Activated CD4-positive, alpha-beta T cell treated with anti-CD3 and anti-CD28 coated beads, Interleukin-2, amount 50 U/mL, for 16 hours (primary cell): ENCODE results near the gene JAM2.
A peak's percentile ranks its signal among the peaks of the same experiment; 100 is the strongest.
"Not testable (repeated sequence)": the region's sequence is repeated elsewhere in the genome, so short reads cannot be mapped to it uniquely, and the experiment has no call there.

Source experiments
- DNase-seq: peaks from one replicate; pipeline ENCODE4 v3.0.0-alpha.2; 2020

The JAM2 gene

GRCh38 chr21:25646474-25646873 lies 7.4 kb downstream of the JAM2 start:
- DNase-seq = no peak

GRCh38 chr21:25647647-25648046 lies 8.6 kb downstream of the JAM2 start:
- no peak for DNase-seq

DNA sequence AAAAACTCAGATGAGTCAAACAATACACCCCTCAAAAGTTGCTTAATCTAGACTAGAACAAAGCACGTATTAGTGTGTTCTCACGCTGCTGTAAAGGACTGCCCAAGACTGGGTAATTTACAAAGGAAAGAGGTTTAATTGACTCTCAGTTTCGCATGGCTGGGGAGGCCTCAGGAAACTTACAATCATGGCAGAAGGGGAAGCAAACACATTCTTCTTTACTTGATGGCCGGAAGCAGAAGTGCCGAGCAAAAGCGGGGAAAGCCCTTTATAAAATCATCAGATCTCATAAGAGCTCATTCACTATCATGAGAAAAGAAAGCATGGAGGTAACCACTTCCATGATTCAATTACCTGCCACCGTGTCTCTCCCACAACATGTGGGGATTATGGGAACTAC lies 10.1 kb downstream of the JAM2 start:
- no peak for DNase-seq

GRCh38 chr21:25656412-25656811 lies 17.4 kb downstream of the JAM2 start:
- DNase-seq = no peak

GRCh38 chr21:25657140-25657539 lies 18.1 kb downstream of the JAM2 start:
- no peak for DNase-seq

- no peak for DNase-seq
Measured at GRCh38 chr21:25658427-25659035, 19.5 kb downstream of the JAM2 start.

DNA sequence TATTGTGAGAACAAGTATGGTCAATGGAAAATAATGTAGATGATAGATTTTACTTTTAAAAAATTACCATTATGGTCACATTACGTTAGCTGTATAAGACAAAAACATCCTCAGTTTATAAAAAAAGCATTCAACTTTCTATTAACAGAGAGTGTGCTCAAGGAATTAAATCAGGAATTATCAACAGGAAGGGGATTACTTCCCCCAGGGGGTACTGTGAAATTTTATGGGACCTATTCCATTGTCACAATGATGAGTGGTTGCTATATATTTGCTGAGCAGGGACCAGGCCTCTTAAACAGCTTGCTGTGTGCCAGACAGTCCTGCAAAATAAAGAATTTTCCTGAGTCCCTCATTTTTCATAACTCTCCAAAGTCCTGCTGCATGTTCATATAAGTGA lies 21.2 kb downstream of the JAM2 start:
- no peak for DNase-seq

- DNase-seq = no peak
Measured at GRCh38 chr21:25664491-25664931, 25.5 kb downstream of the JAM2 start.

- no peak for DNase-seq
Measured at GRCh38 chr21:25670726-25671125, 31.7 kb downstream of the JAM2 start.

- DNase-seq = no peak
Measured at GRCh38 chr21:25676451-25676850, 37.4 kb downstream of the JAM2 start.

DNA sequence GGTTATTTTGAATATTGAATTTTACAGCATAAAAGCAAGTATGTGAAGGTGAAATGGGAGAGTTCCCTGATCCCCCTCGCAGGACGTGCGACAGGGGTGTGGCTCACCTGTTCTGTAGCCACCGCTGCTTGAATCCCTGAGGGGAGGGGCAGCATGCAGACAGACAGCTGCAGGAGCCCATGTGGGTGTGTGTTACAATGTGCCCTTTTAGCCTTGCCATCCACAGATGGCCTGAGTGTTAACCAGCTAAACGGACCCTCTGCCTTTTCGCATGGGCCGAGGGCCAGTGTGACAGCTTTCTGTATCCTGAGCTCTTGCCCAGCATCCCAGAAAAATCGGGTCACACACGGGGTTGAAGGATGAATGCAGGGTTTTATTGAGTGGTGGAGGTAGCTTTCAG lies 43.3 kb downstream of the JAM2 start:
- DNase-seq = no peak

GRCh38 chr21:25687787-25688186 lies 48.7 kb downstream of the JAM2 start:
- DNase-seq = no peak

DNA sequence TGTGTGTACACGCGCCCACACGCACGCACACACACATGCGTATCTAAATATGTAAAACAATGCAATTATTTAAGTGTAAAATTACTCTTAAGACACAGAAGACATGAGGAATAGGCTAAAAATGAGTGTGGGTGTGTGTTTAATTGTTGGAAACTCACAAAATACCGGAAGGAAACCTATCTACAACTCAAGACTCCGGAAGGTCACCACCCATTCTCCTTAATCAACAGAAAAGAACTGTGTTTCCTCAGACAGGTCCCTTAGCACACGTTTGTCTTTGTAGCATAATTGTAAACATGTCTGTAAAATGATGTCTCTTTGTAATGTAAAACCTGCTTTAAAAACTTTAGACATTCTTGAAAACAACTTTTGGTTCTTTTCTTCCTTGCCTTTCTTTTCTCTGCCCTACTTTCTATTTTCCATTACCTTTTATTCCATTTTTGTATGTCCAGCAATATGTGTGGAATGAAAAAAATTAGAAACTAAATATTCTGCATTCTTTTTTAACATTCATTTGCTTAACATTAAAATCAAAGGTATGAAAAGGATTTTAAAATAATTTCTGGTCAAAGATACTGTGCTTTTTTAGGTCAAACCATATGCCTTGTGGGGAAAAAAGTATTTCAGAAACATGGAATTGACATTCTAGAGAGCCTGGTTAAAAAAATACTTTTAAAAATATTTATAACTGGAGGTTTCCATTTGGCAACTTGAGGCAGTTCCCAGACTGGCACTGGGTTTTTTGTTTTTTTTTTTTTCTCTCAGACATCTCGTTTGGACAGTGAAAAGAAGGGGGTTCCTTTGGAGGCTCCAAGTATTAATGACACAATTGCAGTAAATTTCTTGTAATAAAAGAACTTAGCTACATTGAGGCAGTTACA lies 49.5 kb downstream of the JAM2 start:
- no peak for DNase-seq

GRCh38 chr21:25689226-25689625 lies 50.2 kb downstream of the JAM2 start:
- DNase-seq = no peak

- DNase-seq = no peak
Measured at GRCh38 chr21:25691976-25692375, 52.9 kb downstream of the JAM2 start.

GRCh38 chr21:25695461-25695860 lies 56.4 kb downstream of the JAM2 start:
- DNase-seq = not testable (repeated sequence)

GRCh38 chr21:25700741-25701140 lies 61.7 kb downstream of the JAM2 start:
- DNase-seq = no peak

DNA sequence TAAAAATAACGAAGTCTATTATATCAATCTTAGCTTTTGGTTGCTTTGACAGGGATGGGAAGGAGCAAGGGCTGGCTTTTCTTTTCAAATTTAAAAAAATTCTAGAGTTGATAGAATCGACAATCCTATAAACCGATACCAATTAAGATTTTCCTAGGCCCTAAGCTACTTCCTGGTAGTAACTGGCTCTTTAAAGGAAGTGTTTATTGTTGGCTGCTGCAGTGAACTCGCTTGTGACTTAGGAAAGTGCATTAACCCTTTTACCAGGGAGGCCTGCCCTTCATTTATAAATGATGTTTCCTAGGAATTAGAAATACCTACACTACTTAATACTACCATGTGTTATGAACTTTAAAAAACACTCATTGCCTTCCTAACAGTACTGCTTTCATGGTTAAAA lies 62.5 kb downstream of the JAM2 start:
- no peak for DNase-seq

DNA sequence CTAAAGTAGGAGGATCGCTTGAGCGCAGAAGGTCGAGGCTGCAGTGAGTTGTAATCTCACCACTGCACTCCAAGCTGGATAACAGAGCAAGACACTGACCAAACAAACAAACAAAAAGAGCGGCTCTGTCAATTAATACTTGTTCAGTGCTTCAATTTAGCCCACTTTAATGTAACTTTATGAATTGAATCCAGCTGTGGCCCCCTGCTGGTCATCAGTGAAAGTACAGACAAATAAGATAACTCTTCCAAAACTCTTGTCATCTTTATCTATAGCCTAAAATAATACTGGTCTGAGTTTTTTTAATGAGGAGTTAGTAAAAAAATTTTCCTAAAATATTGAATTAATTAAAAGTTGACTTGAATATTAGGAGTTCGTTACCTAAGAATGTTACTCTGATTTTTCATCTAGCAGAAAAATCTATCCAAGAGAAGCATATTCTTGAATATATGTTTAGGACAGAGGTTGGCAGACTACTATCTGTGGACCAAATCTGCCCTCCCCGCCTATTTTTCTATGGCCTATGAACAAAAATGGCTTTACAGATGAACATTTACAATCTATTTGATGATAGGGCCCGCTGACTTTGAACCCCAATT lies 69.5 kb downstream of the JAM2 start:
- peak; percentile 49 for DNase-seq

DNA sequence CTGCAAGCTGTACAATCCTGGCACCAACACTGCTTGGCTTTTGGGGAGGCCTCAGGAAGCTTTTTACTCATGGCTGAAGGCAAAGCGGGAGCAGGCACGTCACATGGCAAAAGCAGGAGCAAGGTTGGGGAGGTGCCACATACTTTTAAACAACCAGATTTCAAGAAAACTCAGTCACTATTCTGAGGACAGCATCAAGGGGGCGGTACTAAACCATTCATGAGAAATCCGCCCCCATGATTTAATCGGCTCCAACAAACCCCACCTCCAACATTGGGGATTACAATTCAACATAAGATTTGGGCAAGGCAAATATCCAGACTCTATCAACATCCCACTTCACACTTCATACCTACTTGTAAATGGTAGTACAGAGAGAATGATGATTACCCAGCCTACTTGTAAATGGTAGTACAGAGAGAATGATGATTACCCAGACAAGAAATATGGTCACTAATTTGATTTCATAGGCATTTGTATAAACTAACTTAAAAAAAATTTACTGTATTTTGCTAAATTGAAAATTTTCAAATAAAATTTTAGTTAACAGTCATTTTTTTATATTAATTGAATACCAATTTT lies 70.7 kb downstream of the JAM2 start:
- no peak for DNase-seq

- no peak for DNase-seq
Measured at GRCh38 chr21:25710550-25710949, 71.5 kb downstream of the JAM2 start.

DNA sequence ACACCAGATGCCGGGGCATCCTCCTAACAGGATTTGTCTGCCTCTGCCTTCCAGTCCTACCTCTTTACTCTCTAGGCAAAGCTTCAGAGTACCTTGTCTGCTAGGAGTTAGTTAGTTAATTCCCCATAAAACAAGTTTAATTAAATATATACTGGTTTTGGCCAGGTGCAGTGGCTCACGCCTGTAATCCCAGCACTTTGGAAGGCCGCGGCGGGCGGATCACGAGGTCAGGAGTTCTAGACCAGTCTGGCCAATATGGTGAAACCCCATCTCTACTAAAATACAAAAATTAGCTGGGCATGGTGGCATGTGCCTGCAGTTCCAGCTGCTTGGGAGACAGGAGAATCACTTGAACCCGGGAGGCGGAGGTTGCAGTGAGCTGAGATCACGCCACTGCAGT lies 75.0 kb downstream of the JAM2 start:
- DNase-seq = not testable (repeated sequence)

GRCh38 chr21:25717491-25718147 lies 78.6 kb downstream of the JAM2 start:
- no peak for DNase-seq
